NCI-H526 treated with DMSO at 0.1 percent for 48 hours (cell line): ENCODE results near the gene SLBP.
A peak's percentile ranks its signal among the peaks of the same experiment; 100 is the strongest.

Experiments used
- DNase-seq: peaks from one replicate; lab custom pipeline; 2025; lab: John Stamatoyannopoulos, UW

SLBP gene

DNA sequence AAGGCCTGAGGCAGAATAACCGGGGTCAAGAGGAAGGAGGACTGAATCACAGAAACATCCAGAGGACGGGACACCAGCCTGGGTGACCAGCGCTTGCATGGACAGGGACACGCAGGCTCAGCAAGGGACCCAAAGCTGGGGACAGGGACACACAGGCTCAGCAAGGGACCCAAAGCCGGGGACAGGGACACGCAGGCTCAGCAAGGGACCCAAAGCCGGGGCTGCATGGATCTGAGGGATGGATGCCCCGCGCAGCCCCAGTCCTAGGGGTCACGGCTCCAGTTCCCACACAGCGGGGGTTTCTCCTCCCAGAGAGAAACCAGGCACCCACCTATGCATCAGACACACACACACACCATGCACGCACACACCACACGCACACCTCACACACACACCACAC lies 60.5 kb downstream of the SLBP start:
- no peak for DNase-seq

DNA sequence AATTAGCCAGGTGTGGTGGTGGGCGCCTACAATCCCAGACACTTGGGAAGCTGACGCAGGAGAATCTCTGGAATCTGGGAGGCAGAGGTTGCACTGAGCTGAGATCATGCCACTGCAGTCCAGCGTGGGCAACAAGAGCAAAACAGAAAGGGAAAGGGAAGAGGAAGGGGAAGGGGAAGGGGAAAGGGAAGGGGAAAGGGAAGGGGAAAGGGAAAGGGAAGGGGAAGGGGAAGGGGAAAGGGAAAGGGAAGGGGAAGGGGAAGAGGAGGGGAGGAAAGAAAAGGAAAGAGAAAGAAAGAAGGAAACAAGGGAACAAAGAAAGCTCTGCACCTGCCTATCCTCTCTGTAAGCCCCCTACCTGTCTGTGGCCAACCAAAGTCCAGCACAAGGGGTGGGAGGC lies 63.2 kb downstream of the SLBP start:
- no peak for DNase-seq

DNA sequence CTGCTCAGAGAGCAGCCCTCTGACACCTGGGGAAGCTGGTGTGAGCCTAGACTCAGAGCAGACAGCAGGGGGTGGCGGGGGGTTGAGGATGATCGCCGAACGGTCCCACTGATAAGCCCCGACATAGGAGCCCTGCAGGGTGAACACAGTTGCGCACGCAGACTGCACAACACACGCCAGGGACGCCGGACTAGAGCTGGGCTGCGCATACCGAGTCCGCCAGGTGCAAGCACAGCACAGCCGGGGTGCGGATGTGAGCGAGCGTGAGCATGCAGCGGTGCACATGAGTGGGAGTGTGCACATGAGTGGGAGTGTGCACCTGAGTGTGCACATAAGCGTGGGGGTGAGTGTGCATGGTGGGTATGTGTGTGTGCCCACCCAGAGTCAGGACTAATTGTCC lies 64.7 kb downstream of the SLBP start:
- DNase-seq, result no peak

DNA sequence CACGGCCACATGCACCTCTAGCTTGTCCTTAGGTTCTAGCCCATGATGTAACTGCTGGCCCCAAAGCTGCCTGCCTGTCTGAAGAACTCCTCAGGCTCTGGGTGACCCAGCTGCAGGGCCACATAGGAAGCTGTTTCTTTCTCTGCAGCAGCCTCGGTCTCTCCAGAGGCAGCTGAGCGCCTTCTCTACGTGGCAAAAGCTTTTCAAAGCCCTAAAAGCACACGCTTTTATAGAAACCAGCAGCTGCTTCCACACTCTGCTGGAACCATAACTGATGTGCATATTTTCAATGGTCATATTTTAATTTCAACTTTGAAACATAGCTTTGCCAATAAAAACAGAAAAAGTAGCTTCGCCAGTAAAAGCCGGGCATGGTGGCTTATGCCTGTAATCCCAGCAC lies 65.4 kb downstream of the SLBP start:
- no peak for DNase-seq

DNA sequence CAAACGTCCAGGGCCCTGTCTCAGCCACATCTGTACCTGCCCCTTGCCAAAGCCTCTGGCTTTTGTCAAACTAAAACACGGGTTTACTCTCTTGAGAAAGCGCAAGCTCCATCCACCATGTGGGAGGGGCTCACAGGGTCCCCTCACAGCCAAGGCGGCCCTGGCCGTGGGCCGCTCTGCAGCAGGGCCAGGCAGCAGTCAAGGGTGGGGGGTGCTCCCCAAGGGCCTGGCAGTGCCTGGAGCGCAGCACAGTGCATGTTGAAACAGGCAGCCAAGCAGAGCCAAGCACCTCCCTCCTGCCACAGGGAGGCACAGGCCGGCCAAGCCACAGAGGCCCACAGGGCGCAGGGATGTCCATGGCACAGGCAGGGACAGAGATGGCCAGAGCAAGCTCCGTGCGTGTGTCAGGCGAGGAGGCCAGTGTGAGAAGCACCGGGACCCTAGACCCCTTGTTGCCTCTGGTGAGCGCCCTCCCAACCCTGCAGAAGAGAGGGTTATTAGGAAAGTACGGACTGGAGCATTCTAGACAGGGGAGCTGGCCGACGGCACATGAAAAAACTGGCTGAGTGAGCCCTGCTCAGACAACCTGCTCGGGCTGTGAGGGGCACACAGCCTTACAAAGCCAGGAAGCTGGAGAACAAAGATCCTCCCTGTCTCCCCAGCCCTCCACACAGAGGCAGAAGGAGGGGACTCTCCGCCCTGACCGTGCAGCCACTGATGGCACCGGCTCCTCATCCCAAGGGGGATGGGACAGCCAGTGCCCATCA lies 67.0 kb downstream of the SLBP start:
- peak; percentile 40 for DNase-seq

DNA sequence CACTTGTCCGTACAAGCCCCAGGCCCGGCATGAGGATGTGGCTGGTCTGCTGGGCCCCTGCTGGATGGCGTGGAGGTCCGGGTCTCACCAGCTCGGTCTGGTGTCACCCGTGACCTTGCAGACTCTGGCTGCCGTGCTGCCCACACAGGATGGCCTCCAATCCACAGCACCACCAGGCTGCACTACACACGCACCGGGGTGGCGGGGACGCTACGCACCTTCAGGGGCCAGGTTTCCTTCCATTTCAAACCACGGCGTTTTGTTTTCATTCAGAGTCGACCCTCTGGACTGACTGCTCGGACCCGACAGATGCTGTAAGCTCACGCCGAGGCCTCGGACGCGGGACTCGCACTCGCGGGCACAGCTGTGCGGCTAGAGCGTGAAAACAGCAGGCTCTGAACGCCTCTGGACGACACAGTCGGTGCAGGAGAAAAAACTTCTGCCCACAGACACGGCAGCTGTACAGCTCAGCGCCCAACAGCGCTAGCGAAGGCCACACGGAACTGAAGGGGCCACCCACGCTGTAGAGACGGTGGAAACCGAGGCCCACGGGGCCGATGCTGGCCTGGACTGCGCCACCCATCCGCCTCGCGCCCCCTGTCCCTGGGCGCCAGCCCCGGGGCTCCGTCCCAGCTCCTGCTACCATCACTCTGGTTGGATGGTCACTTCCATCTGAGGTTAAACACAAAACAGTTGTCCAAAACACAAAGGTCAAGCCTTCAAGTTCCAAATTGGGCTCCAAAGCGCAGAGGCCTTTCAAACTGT lies 68.0 kb downstream of the SLBP start:
- DNase-seq, result no peak
